GM12801 (cell line): ENCODE results near the gene LRP6.

Experiments used
- TF ChIP-seq, protein P1 (sequence below): IDR thresholded peaks from one replicate; pipeline ENCODE4 v1.5.1; 2011; ENCODE audit warnings: control low read depth; ENCODE audit not compliant: insufficient read length; ENCODE audit errors: extremely low read depth

The LRP6 gene

GRCh38 chr12:12091071-12091470 lies 175.8 kb downstream of the LRP6 start:
- TF ChIP-seq, protein P1, sequence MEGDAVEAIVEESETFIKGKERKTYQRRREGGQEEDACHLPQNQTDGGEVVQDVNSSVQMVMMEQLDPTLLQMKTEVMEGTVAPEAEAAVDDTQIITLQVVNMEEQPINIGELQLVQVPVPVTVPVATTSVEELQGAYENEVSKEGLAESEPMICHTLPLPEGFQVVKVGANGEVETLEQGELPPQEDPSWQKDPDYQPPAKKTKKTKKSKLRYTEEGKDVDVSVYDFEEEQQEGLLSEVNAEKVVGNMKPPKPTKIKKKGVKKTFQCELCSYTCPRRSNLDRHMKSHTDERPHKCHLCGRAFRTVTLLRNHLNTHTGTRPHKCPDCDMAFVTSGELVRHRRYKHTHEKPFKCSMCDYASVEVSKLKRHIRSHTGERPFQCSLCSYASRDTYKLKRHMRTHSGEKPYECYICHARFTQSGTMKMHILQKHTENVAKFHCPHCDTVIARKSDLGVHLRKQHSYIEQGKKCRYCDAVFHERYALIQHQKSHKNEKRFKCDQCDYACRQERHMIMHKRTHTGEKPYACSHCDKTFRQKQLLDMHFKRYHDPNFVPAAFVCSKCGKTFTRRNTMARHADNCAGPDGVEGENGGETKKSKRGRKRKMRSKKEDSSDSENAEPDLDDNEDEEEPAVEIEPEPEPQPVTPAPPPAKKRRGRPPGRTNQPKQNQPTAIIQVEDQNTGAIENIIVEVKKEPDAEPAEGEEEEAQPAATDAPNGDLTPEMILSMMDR = no peak

DNA sequence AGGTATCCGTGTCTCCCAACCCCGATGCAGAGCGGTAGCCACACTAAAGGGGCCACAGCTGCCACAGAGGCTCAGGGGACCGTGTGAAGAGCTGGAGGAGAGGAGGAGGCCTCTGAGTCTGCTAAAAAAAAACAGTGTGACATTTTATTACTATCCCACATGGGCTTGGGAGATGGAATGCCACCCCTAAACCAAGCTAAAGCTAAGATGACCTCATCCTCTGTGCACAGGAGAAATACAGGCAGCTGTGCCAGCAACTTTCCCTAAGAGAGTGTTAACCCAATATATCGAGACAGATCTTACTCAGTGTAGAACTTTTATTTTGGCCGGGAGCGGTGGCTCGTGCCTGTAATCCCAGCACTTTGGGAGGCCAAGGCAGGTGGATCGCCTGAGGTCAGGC lies 178.1 kb downstream of the LRP6 start:
- TF ChIP-seq, protein P1 = no peak

DNA sequence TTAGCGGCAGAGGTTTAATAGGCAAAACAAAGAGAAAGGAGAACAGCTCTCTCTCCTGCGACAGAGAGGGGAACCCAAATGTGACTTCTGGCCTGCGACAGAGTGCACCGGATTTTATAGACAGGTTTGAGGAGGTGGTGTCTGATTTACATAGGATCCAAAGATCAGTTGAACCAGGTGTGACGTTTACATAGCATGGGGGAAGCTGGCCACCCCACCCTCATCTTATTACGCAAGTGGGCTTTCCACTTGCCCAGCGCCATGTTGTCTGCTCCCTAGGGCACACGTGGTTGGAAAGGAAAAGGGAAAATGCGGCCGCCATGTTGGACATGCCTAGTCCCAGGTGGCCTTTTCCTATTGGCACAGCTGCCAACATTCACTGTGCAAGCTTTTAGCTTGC lies 178.7 kb downstream of the LRP6 start:
- TF ChIP-seq, protein P1 = no peak

- TF ChIP-seq, protein P1 = no peak
These were observed 179.2 kb downstream of the LRP6 start for GRCh38 chr12:12087693-12088034.

DNA sequence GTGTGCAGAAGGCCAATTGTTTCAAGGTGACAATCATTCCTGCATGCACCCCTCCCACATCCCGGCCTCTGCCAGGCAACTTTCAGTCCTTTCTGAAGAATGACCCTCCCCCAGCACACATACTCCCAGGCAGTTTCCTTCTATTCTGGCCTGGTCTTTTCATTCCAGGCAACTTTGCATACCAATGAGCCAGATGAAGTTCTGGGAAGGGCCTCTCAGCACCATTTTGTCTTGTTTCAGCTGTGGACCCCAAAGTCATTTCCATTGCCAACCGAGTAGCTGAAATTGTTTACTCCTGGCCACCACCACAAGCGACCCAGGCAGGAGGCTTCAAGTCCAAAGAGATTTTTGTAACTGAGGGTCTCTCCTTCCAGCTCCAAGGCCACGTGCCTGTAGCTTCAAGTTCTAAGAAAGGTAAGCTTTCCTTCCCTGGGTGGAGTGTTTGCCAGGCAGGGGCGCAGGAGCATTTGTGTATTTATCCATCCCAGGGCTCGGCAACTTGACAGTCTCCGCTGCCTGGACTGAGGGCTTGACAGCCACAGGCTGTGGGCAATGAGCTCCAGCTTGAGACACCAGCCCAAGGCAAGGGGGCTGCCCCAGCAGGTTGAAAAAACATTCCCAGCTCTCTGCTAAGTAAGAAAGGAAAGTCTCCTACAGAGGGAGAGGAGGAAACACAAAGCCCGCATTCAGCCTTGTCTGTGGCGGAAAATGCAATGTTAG lies 179.7 kb downstream of the LRP6 start:
- TF ChIP-seq, protein P1 = no peak

- TF ChIP-seq, protein P1 = no peak
These were observed 180.5 kb downstream of the LRP6 start for GRCh38 chr12:12086362-12086761.

GRCh38 chr12:12083688-12084087 lies 183.2 kb downstream of the LRP6 start:
- TF ChIP-seq, protein P1 = no peak
